GM23338 (cell line): ENCODE data around the gene TSHZ3. TPM values are rescaled to one million over a fixed set of nuclear protein-coding genes. Genes with fewer than 3 reads are reported as not detected.

ENCODE experiments used
- ATAC-seq: fragments of 200-7000 bp; cut with Tn5 transposase; 3 replicates; pipeline ENCODE4 v1.9.1; 2020
- DNase-seq: peaks from one replicate; pipeline ENCODE4 v3.0.0-alpha.2; 2015; ENCODE audit warnings: low spot score
- H2AFZ ChIP-seq: fragments of 200-600 bp; sonication (generic); 2 replicates; pipeline ENCODE4 v1.8.0; 2016; ENCODE audit warnings: antibody characterized with exemption, mild to moderate bottlenecking, moderate library complexity
- H3F3A ChIP-seq: fragments of 200-600 bp; sonication (generic); replicated peaks from 2 replicates; pipeline ENCODE4 v1.8.0; 2017; ENCODE audit warnings: antibody characterized with exemption, mixed run types, low read depth
- H3K27ac ChIP-seq: fragments of 200-600 bp; sonication (generic); 2 replicates; pipeline ENCODE4 v1.6.1; 2016; ENCODE audit warnings: low read depth
- H3K27me3 ChIP-seq: fragments of 200-600 bp; sonication (generic); 2 replicates; pipeline ENCODE4 v1.8.0; 2016; ENCODE audit warnings: mild to moderate bottlenecking, mixed run types, moderate library complexity; ENCODE audit not compliant: insufficient read depth
- H3K36me3 ChIP-seq: fragments of 200-600 bp; sonication (generic); 2 replicates; pipeline ENCODE4 v1.8.0; 2016; ENCODE audit warnings: mild to moderate bottlenecking; ENCODE audit not compliant: insufficient read depth
- H3K4me1 ChIP-seq: fragments of 200-600 bp; sonication (generic); 2 replicates; pipeline ENCODE4 v1.8.0; 2016; ENCODE audit warnings: mild to moderate bottlenecking, moderate library complexity; ENCODE audit not compliant: insufficient read depth
- H3K4me2 ChIP-seq: fragments of 200-600 bp; sonication (generic); 2 replicates; pipeline ENCODE4 v1.7.1; 2017; ENCODE audit warnings: mixed run types
- H3K4me3 ChIP-seq: fragments of 200-600 bp; sonication (generic); 2 replicates; pipeline ENCODE4 v1.6.1; 2016; ENCODE audit warnings: mixed run types
- H3K79me2 ChIP-seq: fragments of 200-600 bp; sonication (generic); replicated peaks from 2 replicates; pipeline ENCODE4 v1.8.0; 2017; ENCODE audit warnings: mild to moderate bottlenecking; ENCODE audit not compliant: insufficient read depth
- H3K9me2 ChIP-seq: fragments of 200-600 bp; sonication (generic); 2 replicates; pipeline ENCODE4 v1.8.0; 2017; ENCODE audit not compliant: insufficient read depth
- H4K20me1 ChIP-seq: fragments of 200-600 bp; sonication (generic); replicated peaks from 2 replicates; pipeline ENCODE4 v1.8.0; 2017; ENCODE audit warnings: mild to moderate bottlenecking; ENCODE audit not compliant: insufficient read depth
- H3K27ac Mint-ChIP-seq: 2 replicates; pipeline ENCODE4 v1.8.0; 2020; ENCODE audit warnings: inconsistent platforms, mild to moderate bottlenecking, moderate library complexity, mixed read lengths
- H3K27me3 Mint-ChIP-seq: 3 replicates; pipeline ENCODE4 v1.8.0; 2022; ENCODE audit warnings: low read depth, mild to moderate bottlenecking, moderate library complexity, mixed read lengths, inconsistent platforms; ENCODE audit not compliant: insufficient read depth, poor library complexity
- H3K36me3 Mint-ChIP-seq: 3 replicates; pipeline ENCODE4 v1.8.0; 2021; ENCODE audit warnings: low read depth, mild to moderate bottlenecking, inconsistent platforms, moderate library complexity, mixed read lengths
- H3K4me1 Mint-ChIP-seq: 3 replicates; pipeline ENCODE4 v1.8.0; 2020; ENCODE audit warnings: mild to moderate bottlenecking, inconsistent platforms, mixed read lengths
- H3K4me3 Mint-ChIP-seq: 3 replicates; pipeline ENCODE4 v1.8.0; 2021; ENCODE audit warnings: moderate library complexity, mild to moderate bottlenecking, inconsistent platforms, mixed read lengths
- H3K9me3 Mint-ChIP-seq: 3 replicates; pipeline ENCODE4 v1.8.0; 2020; ENCODE audit warnings: moderate library complexity, mild to moderate bottlenecking, inconsistent platforms, mixed read lengths
- CREB1 ChIP-seq: fragments of 250-450 bp; sonication (Bioruptor Pico); IDR thresholded peaks from 2 replicates; pipeline ENCODE4 v1.5.0; 2020; ENCODE audit warnings: low read depth, mild to moderate bottlenecking, moderate library complexity
- CTCF ChIP-seq, 2 experiments: fragments of 200-600 bp in 1 of 2; sonication (generic) in 1 of 2; conservative IDR thresholded peaks; 2 replicates each; pipeline versions ENCODE4 v1.5.1 to v1.6.1; 2016 to 2017; ENCODE audit warnings: antibody characterized with exemption in 2 of 2, low read depth in 2 of 2, mild to moderate bottlenecking in 2 of 2, moderate library complexity in 1 of 2
- ETS1 ChIP-seq: IDR thresholded peaks from 2 replicates; pipeline ENCODE4 v1.6.1; 2016; ENCODE audit warnings: antibody characterized with exemption
- JUNB ChIP-seq: IDR thresholded peaks from one replicate; pipeline ENCODE4 v1.6.1; 2016; ENCODE audit warnings: antibody characterized with exemption; ENCODE audit not compliant: unreplicated experiment
- NANOG ChIP-seq: IDR thresholded peaks from 2 replicates; pipeline ENCODE4 v1.6.1; 2016; ENCODE audit warnings: antibody characterized with exemption, borderline replicate concordance
- POLR2AphosphoS5 ChIP-seq: IDR thresholded peaks from 2 replicates; pipeline ENCODE4 v1.6.1; 2016; ENCODE audit warnings: antibody characterized with exemption, low read depth
- REST ChIP-seq: IDR thresholded peaks from one replicate; pipeline ENCODE4 v1.6.1; 2018; ENCODE audit warnings: antibody characterized with exemption; ENCODE audit not compliant: unreplicated experiment
- STAT1 ChIP-seq: IDR thresholded peaks from one replicate; pipeline ENCODE4 v1.6.1; 2016; ENCODE audit warnings: antibody characterized with exemption; ENCODE audit not compliant: unreplicated experiment
- ZNF114 ChIP-seq: fragments of 250-450 bp; sonication (Bioruptor Pico); IDR thresholded peaks from 2 replicates; pipeline ENCODE4 v1.5.0; 2020; ENCODE audit warnings: mild to moderate bottlenecking, moderate library complexity
- ZNF462 ChIP-seq: fragments of 250-450 bp; sonication (Bioruptor Pico); IDR thresholded peaks from 2 replicates; pipeline ENCODE4 v1.5.0; 2020; ENCODE audit warnings: mild to moderate bottlenecking, moderate library complexity
- polyA plus RNA-seq: library from polyadenylated mRNA; unstranded; fragments of >200 nt; fragmentation: Nextera tagmentation; extraction: Ambion mirVana; gene quantifications from 2 replicates; pipeline ENCODE4 v1.2.1, GENCODE V29; 2016
- total RNA-seq: library from RNA; depleted of rRNA; stranded (reverse); fragments of >200 nt; shearing (Covaris generic); gene quantifications from 2 replicates; pipeline ENCODE4 v1.2.3, GENCODE V29; 2014

TSHZ3 gene
- total and polyA plus RNA-seq, 2 experiments from 2014 or later = 3.8 to 8.9 TPM

- H3K36me3 Mint-ChIP-seq = no peaks in the 10 kb centered on the region
- H3K4me2 ChIP-seq = no peak overlapping the region
- 0 out of 2 replicates have a peak overlapping the region, but pooled peaks have one; percentile 38 for H2AFZ ChIP-seq
Measured at GRCh38 chr19:31231237-31231636, 118.0 kb downstream of the TSHZ3 start.

More at GRCh38 chr19:31231237-31231636, 118.0 kb downstream of the TSHZ3 start:
- DNase-seq (no peak), ATAC-seq (no peak)
- Mint-ChIP-seq H3K9me3 (no peaks in the 10 kb centered on the region), H3K27ac (no peak overlapping the region), H3K27me3 (peaks cover 3% of the 10 kb centered on the region), H3K4me3 (no peak overlapping the region), H3K4me1 (peaks cover 8% of the 10 kb centered on the region; the same call in 2 of the 3 replicates)
- TF ChIP-seq JUNB (no peak), CTCF (conservative IDR thresholded peaks at IDR 0.05; ENCODE audit: low read depth in 2 of 2) (no peak), ETS1 (no peak), STAT1 (no peak), CREB1 (CRISPR knock-in tag) (no peak), ZNF462 (CRISPR knock-in tag) (no peak), REST (no peak), POLR2AphosphoS5 (no peak), NANOG (no peak), ZNF114 (CRISPR knock-in tag) (no peak)
- Histone ChIP-seq H3K36me3 (no peaks in the 10 kb centered on the region), H3K79me2 (no peaks in the 10 kb centered on the region), H3K9me2 (no peaks in the 10 kb centered on the region), H3F3A (no peaks in the 10 kb centered on the region), H3K4me1 (no peaks in the 10 kb centered on the region), H3K4me3 (no peak overlapping the region), H4K20me1 (no peaks in the 10 kb centered on the region), H3K27me3 (no peaks in the 10 kb centered on the region), H3K27ac (no peak overlapping the region)
